Astrocyte (in vitro differentiated cells and primary cell): ENCODE data around the gene ZDHHC15.

Source experiments
- CTCF ChIP-seq: IDR thresholded peaks from 2 replicates; pipeline ENCODE4 v1.5.1; 2011; ENCODE audit warnings: low read depth, mild to moderate bottlenecking, inconsistent platforms, low read length, moderate library complexity; ENCODE audit not compliant: insufficient read depth
- EZH2 ChIP-seq: IDR thresholded peaks from 2 replicates; pipeline ENCODE4 v1.6.1; 2012; ENCODE audit warnings: mild to moderate bottlenecking, low read length, inconsistent platforms; ENCODE audit not compliant: insufficient read depth

- no peak for TF ChIP-seq CTCF
- TF ChIP-seq EZH2, result no peak
These were observed 161.0 kb downstream of the ZDHHC15 start for GRCh38 chrX:75361788-75362187.
